Ascending aorta (tissue), 2 donors: ENCODE measurements around the gene ZNF420. TPM values are rescaled to one million over a fixed set of nuclear protein-coding genes. Genes with fewer than 3 reads are reported as not detected.
"Not testable (repeated sequence)": the region's sequence is repeated elsewhere in the genome, so short reads cannot be mapped to it uniquely, and the experiment has no call there.

Experiments
- DNase-seq, 2 donors: peaks; one replicate each; pipeline ENCODE4 v3.0.0-alpha.2; 2019; ENCODE audit warnings: low spot score in 2 of 2
- H3K27ac ChIP-seq, 2 donors: fragments of 200-600 bp; sonication (generic); one replicate each; pipeline ENCODE4 v1.5.1; 2016 to 2017; ENCODE audit warnings: mild to moderate bottlenecking in 1 of 2
- H3K27me3 ChIP-seq: fragments of 200-600 bp; sonication (generic); one replicate; pipeline ENCODE4 v1.5.1; 2017
- H3K36me3 ChIP-seq, 2 donors: fragments of 200-600 bp; sonication (generic); one replicate each; pipeline ENCODE4 v1.5.1; 2016
- H3K4me1 ChIP-seq, 2 donors: fragments of 200-600 bp; sonication (generic); one replicate each; pipeline ENCODE4 v1.5.1; 2016 to 2017; ENCODE audit warnings: mild to moderate bottlenecking in 1 of 2
- H3K4me3 ChIP-seq, 2 donors: fragments of 200-600 bp; sonication (generic); one replicate each; pipeline ENCODE4 v1.5.1; 2016 to 2017; ENCODE audit warnings: mild to moderate bottlenecking in 1 of 2
- H3K9me3 ChIP-seq, 2 donors: fragments of 200-600 bp; sonication (generic); one replicate each; pipeline ENCODE4 v1.5.1; 2016
- CTCF ChIP-seq, 3 experiments: fragments of 200-600 bp in 2 of 3; fragments of 450-650 bp in 1 of 3; sonication (generic) in 2 of 3; IDR thresholded peaks; one replicate each; pipeline ENCODE4 v1.5.1; 2016 to 2019; ENCODE audit warnings: antibody characterized with exemption in 3 of 3, mild to moderate bottlenecking in 1 of 3, moderate library complexity in 1 of 3
- intact Hi-C: fragments of 100-400 bp; cut with DNase I; formaldehyde crosslinking; loops from one replicate; pipeline ENCODE4 v1.15.1; 2023
- total RNA-seq: library from RNA; depleted of rRNA; stranded (reverse); fragments of >200 nt; gene quantifications from one replicate; pipeline ENCODE4 v1.1.0, GENCODE V29; 2016

The ZNF420 gene
- total RNA-seq, 1 donor from 2014 or later, result 69.9 TPM

GRCh38 chr19:37074111-37074510 lies 4.1 kb upstream of the ZNF420 start:
- no peak for DNase-seq
- Histone ChIP-seq H3K4me3 (no peak overlapping the region), H3K4me1 (peaks cover under 1 to 2% of the 10 kb centered on the region in 2 donors), H3K9me3 (peaks cover 2 to 25% of the 10 kb centered on the region in 2 donors), H3K27me3 (no peaks in the 10 kb centered on the region), H3K36me3 (no peaks in the 10 kb centered on the region), H3K27ac (no peak overlapping the region)
- TF ChIP-seq CTCF (IDR thresholded peaks at IDR 0.05), result no peak
- intact Hi-C loops, result loop anchor here (10.0 kb wide), 1 partner anchor 241 kb away; no protein-coding TSS in a partner anchor

- DNase-seq, result no peak
- Histone ChIP-seq H3K36me3 (no peaks in the 10 kb centered on the region), H3K9me3 (peaks cover 0 to 17% of the 10 kb centered on the region in 2 donors), H3K4me3 (no peak overlapping the region), H3K27me3 (no peaks in the 10 kb centered on the region), H3K27ac (no peak overlapping the region), H3K4me1 (peaks cover 6 to 7% of the 10 kb centered on the region in 2 donors)
- no peak for TF ChIP-seq CTCF (IDR thresholded peaks at IDR 0.05)
- intact Hi-C loops, result loop anchor here (5.0 to 10.0 kb wide), 3 partner anchors 223 to 392 kb away; partner anchors contain the start of genes ZNF345, ZNF569 and ZNF570
Measured at GRCh38 chr19:37074819-37075362, 3.3 kb upstream of the ZNF420 start.

GRCh38 chr19:37076524-37076923 lies 1.7 kb upstream of the ZNF420 start:
- H3K27me3 ChIP-seq, result not testable (repeated sequence)
- intact Hi-C loops, result loop anchor here (5.0 to 10.0 kb wide), 3 partner anchors 224 to 391 kb away; partner anchors contain the start of genes ZNF345, ZNF569 and ZNF570

GRCh38 chr19:37077501-37077933 lies 716 bp upstream of the ZNF420 start:
- Histone ChIP-seq H3K4me1 (peaks cover 6 to 7% of the 10 kb centered on the region in 2 donors), H3K4me3 (peak overlapping the region; percentile 84 to 87), H3K9me3 (peaks cover 11 to 26% of the 10 kb centered on the region in 2 donors), H3K36me3 (peaks cover 0 to 15% of the 10 kb centered on the region in 2 donors), H3K27ac (peak overlapping the region; percentile 87 to 91), H3K27me3 (no peaks in the 10 kb centered on the region)
- intact Hi-C loops, result loop anchor here (5.0 to 10.0 kb wide), 3 partner anchors 225 to 390 kb away; partner anchors contain the start of genes ZNF345, ZNF569 and ZNF570
- no peak for TF ChIP-seq CTCF (IDR thresholded peaks at IDR 0.05)
- no peak for DNase-seq

More at GRCh38 chr19:37076524-37076923, 1.7 kb upstream of the ZNF420 start:
- peaks cover under 1 to 19% of the 10 kb centered on the region in 2 donors for H3K9me3 ChIP-seq
- H3K4me3 ChIP-seq, H3K27ac ChIP-seq, H3K36me3 ChIP-seq, DNase-seq, H3K4me1 ChIP-seq: not testable (repeated sequence)

- H3K27me3 ChIP-seq, result no peaks in the 10 kb centered on the region
- H3K9me3 ChIP-seq, result peaks cover 19 to 37% of the 10 kb centered on the region in 2 donors
- peak overlapping the region; percentile 87 to 91 for H3K27ac ChIP-seq
- TF ChIP-seq CTCF (IDR thresholded peaks at IDR 0.05), result no peak
- H3K36me3 ChIP-seq, result peaks cover 0 to 19% of the 10 kb centered on the region in 2 donors
- intact Hi-C loops, result loop anchor here (1.0 to 10.0 kb wide), 7 partner anchors 94 to 389 kb away; partner anchors contain the start of genes ZNF345, ZNF527, ZNF569 and ZNF570
- peak overlapping the region; percentile 84 to 87 for H3K4me3 ChIP-seq
- peaks cover 6 to 7% of the 10 kb centered on the region in 2 donors for H3K4me1 ChIP-seq
- no peak for DNase-seq
Measured at GRCh38 chr19:37078717-37079032, 442 bp downstream of the ZNF420 start.

GRCh38 chr19:37079238-37079637 lies 1.0 kb downstream of the ZNF420 start:
- Histone ChIP-seq H3K27me3 (no peaks in the 10 kb centered on the region), H3K9me3 (peaks cover 20 to 43% of the 10 kb centered on the region in 2 donors), H3K27ac (no peak overlapping the region), H3K4me3 (peak overlapping the region; percentile 84 to 87), H3K4me1 (peaks cover 6 to 7% of the 10 kb centered on the region in 2 donors), H3K36me3 (peaks cover 0 to 19% of the 10 kb centered on the region in 2 donors)
- DNase-seq, result no peak
- TF ChIP-seq CTCF (IDR thresholded peaks at IDR 0.05), result no peak
- intact Hi-C loops, result loop anchor here (2.0 to 10.0 kb wide), 5 partner anchors 94 to 388 kb away; partner anchors contain the start of genes ZNF345, ZNF569, ZNF570 and ZNF585A
